A673 (cell line): ENCODE measurements around the gene SPTBN4. TPM values are rescaled to one million over a fixed set of nuclear protein-coding genes. Genes with fewer than 3 reads are reported as not detected.

Experiments used
- BruUV-seq: library from RNA; stranded (reverse); fragments of 400-500 nt; replicated peaks from 2 replicates; lab custom pipeline; 2021; lab: Mats Ljungman, UMichigan
- CTCF ChIA-PET: fragments of 300-600 bp; sonication (Branson Sonifier 250); formaldehyde crosslinking; loops from one replicate; lab custom pipeline; 2022; ENCODE audit warnings: antibody characterized with exemption; lab: Charles Lee
- POLR2A ChIA-PET: fragments of 300-600 bp; sonication (Branson Sonifier 250); formaldehyde crosslinking; loops from one replicate; lab custom pipeline; 2022; ENCODE audit warnings: antibody characterized with exemption; ENCODE audit not compliant: low non-redundant PET; lab: Charles Lee
- DNase-seq: peaks from one replicate; pipeline ENCODE4 v3.0.0-alpha.2; 2015; ENCODE audit warnings: low spot score
- H3K27ac ChIP-seq: fragments of 200-600 bp; sonication (generic); 2 replicates; pipeline ENCODE4 v1.5.1; 2016; ENCODE audit warnings: mixed run types, low read depth, mild to moderate bottlenecking, mixed read lengths, antibody characterized with exemption, low read length; ENCODE audit not compliant: poor library complexity, severe bottlenecking
- H3K27me3 ChIP-seq: fragments of 200-600 bp; sonication (generic); replicated peaks from 2 replicates; pipeline ENCODE4 v1.6.1; 2017; ENCODE audit warnings: mixed run types, low read depth, mild to moderate bottlenecking, mixed read lengths, antibody characterized with exemption, low read length; ENCODE audit not compliant: insufficient read depth, poor library complexity
- H3K36me3 ChIP-seq: fragments of 200-600 bp; sonication (generic); 2 replicates; pipeline ENCODE4 v1.6.1; 2016; ENCODE audit warnings: mixed run types, mild to moderate bottlenecking, mixed read lengths, antibody characterized with exemption, low read length; ENCODE audit not compliant: insufficient read depth, poor library complexity, severe bottlenecking
- H3K4me1 ChIP-seq: fragments of 200-600 bp; sonication (generic); 2 replicates; pipeline ENCODE4 v1.6.1; 2017; ENCODE audit warnings: mixed run types, mild to moderate bottlenecking, mixed read lengths, antibody characterized with exemption, low read length; ENCODE audit not compliant: insufficient read depth, poor library complexity, severe bottlenecking
- H3K4me3 ChIP-seq: fragments of 200-600 bp; sonication (generic); 2 replicates; pipeline ENCODE4 v1.5.1; 2016; ENCODE audit warnings: low read depth, mixed run types, mild to moderate bottlenecking, mixed read lengths, low read length; ENCODE audit not compliant: poor library complexity, severe bottlenecking
- H3K9me3 ChIP-seq: fragments of 200-600 bp; sonication (generic); 2 replicates; pipeline ENCODE4 v1.6.1; 2016; ENCODE audit warnings: mixed run types, low read depth, mild to moderate bottlenecking, mixed read lengths, antibody characterized with exemption, low read length; ENCODE audit not compliant: poor library complexity, severe bottlenecking
- CTCF ChIP-seq: fragments of 300-800, 200-600 bp; sonication (generic); conservative IDR thresholded peaks from 2 replicates; pipeline ENCODE4 v1.5.1; 2017; ENCODE audit warnings: low read depth, mild to moderate bottlenecking, antibody characterized with exemption, low read length, moderate library complexity, mixed read lengths
- EZH2 ChIP-seq: fragments of 200-600 bp; sonication (generic); IDR thresholded peaks from 2 replicates; pipeline ENCODE4 v1.6.1; 2017; ENCODE audit warnings: borderline replicate concordance, low read depth, mild to moderate bottlenecking, mixed read lengths, antibody characterized with exemption, low read length; ENCODE audit not compliant: poor library complexity, severe bottlenecking
- intact Hi-C: fragments of 100-400 bp; cut with micrococcal nuclease; formaldehyde crosslinking; loops from one replicate; pipeline ENCODE4 v1.10.0; 2022; ENCODE audit not compliant: unreplicated experiment
- total RNA-seq: library from RNA; stranded (reverse); gene quantifications from 2 replicates; pipeline ENCODE4 v1.2.3, GENCODE V29; 2021

SPTBN4 gene
- total RNA-seq, 1 experiment from 2014 or later, result 0.43 TPM

- Histone ChIP-seq H3K4me1 (peaks cover 23% of the 10 kb centered on the region), H3K9me3 (no peaks in the 10 kb centered on the region), H3K36me3 (no peaks in the 10 kb centered on the region), H3K27ac (no peak overlapping the region), H3K27me3 (no peaks in the 10 kb centered on the region), H3K4me3 (no peak overlapping the region)
- TSS peak; percentile 37 for BruUV-seq
- intact Hi-C loops, result no loop called here
- TF ChIP-seq CTCF (no peak), EZH2 (no peak)
- ChIA-PET CTCF (no interaction called here), POLR2A (no interaction called here)
- DNase-seq, result no peak
These were observed 142.2 kb downstream of the SPTBN4 start for GRCh38 chr19:40608957-40609356.

GRCh38 chr19:40609561-40610395, 143.0 kb downstream of the SPTBN4 start:
- DNase-seq, result peak; percentile 82
- CTCF ChIA-PET, result interaction anchor here (0.6 kb wide), 1 partner anchor 10 kb away, joined by 5 read pairs; no protein-coding TSS in a partner anchor
- Histone ChIP-seq H3K27ac (no peak overlapping the region), H3K27me3 (no peaks in the 10 kb centered on the region), H3K4me3 (peak overlapping the region; percentile 43), H3K9me3 (no peaks in the 10 kb centered on the region), H3K36me3 (no peaks in the 10 kb centered on the region), H3K4me1 (peaks cover 31% of the 10 kb centered on the region)
- TF ChIP-seq EZH2 (no peak), CTCF (no peak)
- BruUV-seq, result no TSS peak
- POLR2A ChIA-PET, result no interaction called here
- intact Hi-C loops, result no loop called here

GRCh38 chr19:40610396-40611064, 143.7 kb downstream of the SPTBN4 start:
- intact Hi-C loops, result no loop called here
- DNase-seq, result no peak
- BruUV-seq, result no TSS peak

More at GRCh38 chr19:40610396-40611064, 143.7 kb downstream of the SPTBN4 start:
- ChIA-PET POLR2A (no interaction called here), CTCF (interaction anchor here (0.6 kb wide), 1 partner anchor 9 kb away, joined by 5 read pairs; no protein-coding TSS in a partner anchor)
- Histone ChIP-seq H3K36me3 (peaks cover under 1% of the 10 kb centered on the region), H3K27ac (no peak overlapping the region), H3K4me1 (peaks cover 31% of the 10 kb centered on the region), H3K9me3 (no peaks in the 10 kb centered on the region), H3K27me3 (no peaks in the 10 kb centered on the region), H3K4me3 (peak overlapping the region; percentile 43)
- no peak for TF ChIP-seq EZH2
- no peak for TF ChIP-seq CTCF
